ENCODE measurements around the gene TIMP3.

The TIMP3 gene

GRCh38 chr22:32800994-32801536 is 440 bp upstream of the TIMP3 start:
- H3K4me3 ChIP-seq (ENCODE audit: low read depth, low read length) = peak overlapping the region; percentile 62
- no peak for DNase-seq (ENCODE audit: low read depth)
- in situ Hi-C loops (cut with HindIII; ENCODE audit: low sequenced_read_pairs) = no loop called here
- TF ChIP-seq CTCF (IDR thresholded peaks at IDR 0.05; ENCODE audit: low read depth, low read length, missing control alignments) = no peak

GRCh38 chr22:32802237-32802765 is 796 bp downstream of the TIMP3 start:
- H3K4me3 ChIP-seq (ENCODE audit: low read depth, low read length) = peak overlapping the region; percentile 62
- no peak for TF ChIP-seq CTCF (IDR thresholded peaks at IDR 0.05; ENCODE audit: low read depth, low read length, missing control alignments)
- no peak for DNase-seq (ENCODE audit: low read depth)
- in situ Hi-C loops (cut with HindIII; ENCODE audit: low sequenced_read_pairs) = no loop called here

GRCh38 chr22:32803020-32803737 is 1.7 kb downstream of the TIMP3 start:
- in situ Hi-C loops (cut with HindIII; ENCODE audit: low sequenced_read_pairs) = no loop called here
- H3K4me3 ChIP-seq (ENCODE audit: low read depth, low read length) = peak overlapping the region; percentile 62
- no peak for DNase-seq (ENCODE audit: low read depth)
- no peak for TF ChIP-seq CTCF (IDR thresholded peaks at IDR 0.05; ENCODE audit: low read depth, low read length, missing control alignments)

- in situ Hi-C loops (cut with HindIII; ENCODE audit: low sequenced_read_pairs) = no loop called here
- no peak for DNase-seq (ENCODE audit: low read depth)
- TF ChIP-seq CTCF (IDR thresholded peaks at IDR 0.05; ENCODE audit: low read depth, low read length, missing control alignments) = no peak
- peak overlapping the region; percentile 62 for H3K4me3 ChIP-seq (ENCODE audit: low read depth, low read length)
Observed at GRCh38 chr22:32803738-32804435, 2.4 kb downstream of the TIMP3 start.

GRCh38 chr22:32804531-32805360 is 3.2 kb downstream of the TIMP3 start:
- peak overlapping the region; percentile 62 for H3K4me3 ChIP-seq (ENCODE audit: low read depth, low read length)
- in situ Hi-C loops (cut with HindIII; ENCODE audit: low sequenced_read_pairs) = no loop called here
- no peak for TF ChIP-seq CTCF (IDR thresholded peaks at IDR 0.05; ENCODE audit: low read depth, low read length, missing control alignments)
- DNase-seq (ENCODE audit: low read depth) = no peak

GRCh38 chr22:32805361-32805881 is 3.9 kb downstream of the TIMP3 start:
- TF ChIP-seq CTCF (IDR thresholded peaks at IDR 0.05; ENCODE audit: low read depth, low read length, missing control alignments) = no peak
- H3K4me3 ChIP-seq (ENCODE audit: low read depth, low read length) = no peak overlapping the region
- no peak for DNase-seq (ENCODE audit: low read depth)
- in situ Hi-C loops (cut with HindIII; ENCODE audit: low sequenced_read_pairs) = no loop called here

Data from astrocyte of the cerebellum (primary cell).